NCI-H748 (cell line): ENCODE measurements around the gene MEF2B.
"Not testable (repeated sequence)": the region's sequence is repeated elsewhere in the genome, so short reads cannot be mapped to it uniquely, and the experiment has no call there.

ENCODE experiments used
- DNase-seq: peaks from one replicate; lab custom pipeline; 2025; ENCODE audit not compliant: unreplicated experiment; lab: John Stamatoyannopoulos, UW

The MEF2B gene

GRCh38 chr19:19157808-19158207, 12.3 kb downstream of the MEF2B start:
- no peak for DNase-seq

GRCh38 chr19:19155495-19156219, 14.4 kb downstream of the MEF2B start:
- no peak for DNase-seq

GRCh38 chr19:19154768-19155494, 15.1 kb downstream of the MEF2B start:
- DNase-seq: no peak

- no peak for DNase-seq
These were observed 17.2 kb downstream of the MEF2B start for GRCh38 chr19:19152668-19153384.

- no peak for DNase-seq
These were observed 18.6 kb downstream of the MEF2B start for GRCh38 chr19:19151418-19151817.

- DNase-seq: no peak
These were observed 20.6 kb downstream of the MEF2B start for GRCh38 chr19:19149435-19149834.

GRCh38 chr19:19148504-19148903, 21.6 kb downstream of the MEF2B start:
- not testable (repeated sequence) for DNase-seq

GRCh38 chr19:19147344-19147743, 22.7 kb downstream of the MEF2B start:
- DNase-seq: no peak

- DNase-seq: no peak
These were observed 23.2 kb downstream of the MEF2B start for GRCh38 chr19:19146865-19147264.

- DNase-seq: peak; percentile 27
These were observed 24.1 kb downstream of the MEF2B start for GRCh38 chr19:19145684-19146608.

GRCh38 chr19:19145281-19145680, 24.8 kb downstream of the MEF2B start:
- DNase-seq: no peak

GRCh38 chr19:19142347-19142746, 27.7 kb downstream of the MEF2B start:
- no peak for DNase-seq

GRCh38 chr19:19140476-19140875, 29.6 kb downstream of the MEF2B start:
- no peak for DNase-seq

- no peak for DNase-seq
These were observed 30.2 kb downstream of the MEF2B start for GRCh38 chr19:19139876-19140229.

- peak; percentile 94 for DNase-seq
These were observed 31.7 kb downstream of the MEF2B start, which contains the start of gene TMEM161A for GRCh38 chr19:19138109-19138981. Gene TMEM161A, minus strand, starts transcription at chr19:19138478. Its CDS starts 50 bp downstream, at chr19:19138428.

GRCh38 chr19:19137556-19138108, 32.4 kb downstream of the MEF2B start:
- no peak for DNase-seq

- not testable (repeated sequence) for DNase-seq
These were observed 34.4 kb downstream of the MEF2B start for GRCh38 chr19:19135713-19136112.

- DNase-seq: peak; percentile 59
These were observed 35.3 kb downstream of the MEF2B start for GRCh38 chr19:19134687-19135158.

- no peak for DNase-seq
These were observed 36.1 kb downstream of the MEF2B start for GRCh38 chr19:19133985-19134384.
